Activated CD8-positive, alpha-beta T cell treated with anti-CD3 and anti-CD28 coated beads, Interleukin-2, amount 10 ng/mL, durations not matched to agents 7 days and 5 days (primary cell): ENCODE results near the gene STEAP3. TPM values are rescaled to one million over a fixed set of nuclear protein-coding genes. Genes with fewer than 3 reads are reported as not detected.

Experiments used
- ATAC-seq: fragments of 150-1000 bp; cut with Tn5 transposase; one replicate; pipeline ENCODE4 v1.10.0; 2021; ENCODE audit warnings: moderate library complexity
- CTCF ChIA-PET: fragments of 350-600 bp; sonication (Branson Sonifier 250); formaldehyde crosslinking; loops from one replicate; lab custom pipeline; 2021; ENCODE audit warnings: antibody characterized with exemption; lab: Charles Lee
- POLR2A ChIA-PET: fragments of 350-600 bp; sonication (Branson Sonifier 250); formaldehyde crosslinking; loops from one replicate; lab custom pipeline; 2021; ENCODE audit warnings: antibody characterized with exemption; lab: Charles Lee
- DNase-seq: peaks from one replicate; pipeline ENCODE4 v3.0.0-alpha.2; 2020
- H3K27ac Mint-ChIP-seq: one replicate; pipeline ENCODE4 v1.8.0; 2021; ENCODE audit warnings: mild to moderate bottlenecking, mixed read lengths
- H3K27me3 Mint-ChIP-seq: one replicate; pipeline ENCODE4 v1.8.0; 2021; ENCODE audit warnings: low read depth, mixed read lengths
- H3K36me3 Mint-ChIP-seq: one replicate; pipeline ENCODE4 v1.8.0; 2021; ENCODE audit warnings: low read depth, mixed read lengths
- H3K4me1 Mint-ChIP-seq: one replicate; pipeline ENCODE4 v1.8.0; 2021; ENCODE audit warnings: low read depth, mixed read lengths
- H3K4me3 Mint-ChIP-seq: one replicate; pipeline ENCODE4 v1.8.0; 2021; ENCODE audit warnings: mild to moderate bottlenecking, mixed read lengths
- H3K9me3 Mint-ChIP-seq: one replicate; pipeline ENCODE4 v1.8.0; 2022; ENCODE audit warnings: mixed read lengths; ENCODE audit not compliant: insufficient read depth
- total RNA-seq, 2 experiments: library from RNA; stranded (reverse); gene quantifications; one replicate each; pipeline ENCODE4 v1.2.3, GENCODE V29; 2021

The STEAP3 gene
- total RNA-seq = under 1 TPM; 0.13 TPM

GRCh38 chr2:119223521-119224390, at the start of gene STEAP3:
Gene STEAP3, plus strand, starts transcription at chr2:119223834. Its CDS starts 7,179 bp downstream, at chr2:119231013.
- Mint-ChIP-seq H3K27me3 (peaks cover 32% of the 10 kb centered on the region), H3K36me3 (no peaks in the 10 kb centered on the region), H3K9me3 (no peaks in the 10 kb centered on the region), H3K27ac (no peak within 1 kb of the TSS), H3K4me1 (no peaks in the 10 kb centered on the region), H3K4me3 (peak within 1 kb of the TSS; percentile 22)
- DNase-seq (peak; percentile 21), ATAC-seq (peak; percentile 74)
- ChIA-PET POLR2A (interaction anchor here (0.6 kb wide), 1 partner anchor 11 kb away, joined by 3 read pairs; no protein-coding TSS in a partner anchor), CTCF (no interaction called here)

- Mint-ChIP-seq H3K9me3 (no peaks in the 10 kb centered on the region), H3K4me3 (no peak overlapping the region), H3K36me3 (no peaks in the 10 kb centered on the region), H3K27me3 (no peaks in the 10 kb centered on the region), H3K27ac (no peak overlapping the region), H3K4me1 (no peaks in the 10 kb centered on the region)
- CTCF ChIA-PET = interaction anchor here (1.4 to 4.7 kb wide), 2 partner anchors 11 to 292 kb away, joined by 7 to 46 read pairs; no protein-coding TSS in a partner anchor
- DNase-seq = peak; percentile 63
- ATAC-seq = peak; percentile 68
- POLR2A ChIA-PET = no interaction called here
Observed at GRCh38 chr2:119174216-119174992, 49.2 kb upstream of the STEAP3 start.

DNA sequence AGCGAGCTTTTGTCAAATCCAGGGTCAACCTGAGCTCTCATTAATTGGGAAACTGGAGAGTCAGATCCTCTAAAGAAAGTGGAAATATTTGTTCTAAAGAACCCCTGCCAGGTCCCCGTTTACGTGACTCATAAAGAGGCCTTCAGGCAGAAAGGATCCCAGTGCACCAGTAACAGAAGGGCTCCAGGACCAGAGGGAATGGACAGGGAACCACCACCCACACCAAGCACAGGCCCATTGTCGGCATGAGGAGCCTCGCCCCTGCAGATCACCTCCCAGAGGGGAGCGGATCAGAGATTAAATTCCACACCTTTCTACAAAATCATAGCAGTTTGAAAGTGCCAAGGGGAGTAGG, 48.7 kb upstream of the STEAP3 start:
- Mint-ChIP-seq H3K27me3 (no peaks in the 10 kb centered on the region), H3K27ac (no peak overlapping the region), H3K4me1 (no peaks in the 10 kb centered on the region), H3K36me3 (no peaks in the 10 kb centered on the region), H3K4me3 (no peak overlapping the region), H3K9me3 (no peaks in the 10 kb centered on the region)
- ATAC-seq (no peak), DNase-seq (no peak)
- POLR2A ChIA-PET = no interaction called here
- CTCF ChIA-PET = interaction anchor here (1.4 to 4.7 kb wide), 2 partner anchors 10 to 292 kb away, joined by 7 to 46 read pairs; no protein-coding TSS in a partner anchor

DNA sequence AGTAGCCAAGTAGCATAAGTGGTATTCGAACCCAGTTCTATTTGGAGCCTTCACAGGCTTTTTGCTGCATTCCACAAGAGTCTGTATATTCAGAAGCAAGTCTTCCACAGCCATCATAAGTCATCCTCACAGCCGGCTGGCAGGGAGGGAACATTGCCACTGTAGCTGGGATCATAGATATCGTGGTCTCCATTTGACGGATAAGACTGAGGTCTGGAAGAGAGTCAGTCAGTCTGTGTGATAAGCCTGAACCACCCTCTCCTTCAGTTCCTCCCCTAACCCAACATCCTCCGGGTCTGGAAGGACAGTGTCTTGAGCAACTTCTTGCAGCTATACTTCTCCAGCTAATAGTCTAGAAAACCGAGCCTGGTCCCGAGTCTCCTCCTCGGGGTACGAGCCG, 48.1 kb upstream of the STEAP3 start:
- ChIA-PET CTCF (interaction anchor here (1.4 to 4.7 kb wide), 2 partner anchors 10 to 293 kb away, joined by 7 to 46 read pairs; no protein-coding TSS in a partner anchor), POLR2A (no interaction called here)
- DNase-seq (no peak), ATAC-seq (no peak)
- Mint-ChIP-seq H3K4me3 (no peak overlapping the region), H3K4me1 (no peaks in the 10 kb centered on the region), H3K36me3 (no peaks in the 10 kb centered on the region), H3K27me3 (no peaks in the 10 kb centered on the region), H3K9me3 (no peaks in the 10 kb centered on the region), H3K27ac (no peak overlapping the region)

DNA sequence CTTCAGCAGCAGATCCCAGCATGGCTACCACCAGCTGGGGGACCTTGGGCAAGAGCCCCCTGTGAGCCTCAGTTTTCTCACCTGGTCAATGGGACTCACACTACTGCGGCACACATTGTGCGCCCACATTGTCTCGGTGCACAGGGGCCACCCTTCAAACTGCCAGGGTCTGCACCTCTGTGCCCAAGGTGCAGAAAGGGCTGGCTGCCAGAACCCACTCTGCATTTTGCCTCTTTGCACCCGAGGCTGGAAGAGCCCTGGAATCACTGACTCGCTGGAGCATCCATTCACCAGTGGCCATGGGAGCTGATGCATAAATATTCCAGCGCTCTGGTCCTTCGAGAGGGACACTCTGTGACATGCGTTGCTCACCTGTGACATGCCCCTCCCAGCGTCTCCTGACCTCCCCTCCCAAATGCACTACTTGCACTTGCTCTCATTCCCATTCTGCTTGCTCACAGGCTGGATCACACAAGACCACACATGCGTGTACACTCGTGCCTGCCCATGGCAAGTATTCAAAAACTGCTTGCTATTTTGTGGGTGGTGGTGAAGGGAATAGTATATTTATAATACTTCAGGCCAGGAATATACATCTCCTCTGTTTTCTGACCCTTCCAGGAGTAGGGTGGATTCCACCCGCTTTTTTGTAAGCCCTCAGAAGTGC, 46.3 kb upstream of the STEAP3 start:
- ChIA-PET POLR2A (no interaction called here), CTCF (no interaction called here)
- ATAC-seq = no peak
- Mint-ChIP-seq H3K4me3 (no peak overlapping the region), H3K27ac (no peak overlapping the region), H3K9me3 (no peaks in the 10 kb centered on the region), H3K4me1 (no peaks in the 10 kb centered on the region), H3K36me3 (no peaks in the 10 kb centered on the region), H3K27me3 (no peaks in the 10 kb centered on the region)
- no peak for DNase-seq

DNA sequence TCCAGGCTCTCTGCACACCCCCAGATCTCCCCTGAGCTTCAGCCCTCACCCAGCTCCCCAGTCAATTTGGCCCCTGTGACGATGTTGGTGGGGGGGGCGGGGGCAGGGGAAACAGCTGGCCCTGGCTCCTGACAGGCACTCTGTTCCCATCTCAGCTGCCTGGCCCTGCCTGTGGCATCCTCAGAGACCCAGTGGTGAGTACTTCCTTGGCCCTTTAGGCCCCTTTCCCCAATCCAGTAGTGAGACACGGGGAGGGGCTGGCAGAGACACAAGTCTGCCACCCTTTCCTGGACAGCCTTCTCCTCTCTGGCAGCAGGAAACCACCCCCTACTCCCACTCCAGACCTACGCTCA, 45.8 kb upstream of the STEAP3 start:
- Mint-ChIP-seq H3K27ac (no peak overlapping the region), H3K27me3 (no peaks in the 10 kb centered on the region), H3K4me3 (no peak overlapping the region), H3K9me3 (no peaks in the 10 kb centered on the region), H3K36me3 (no peaks in the 10 kb centered on the region), H3K4me1 (no peaks in the 10 kb centered on the region)
- DNase-seq (no peak), ATAC-seq (no peak)
- ChIA-PET POLR2A (no interaction called here), CTCF (no interaction called here)

DNA sequence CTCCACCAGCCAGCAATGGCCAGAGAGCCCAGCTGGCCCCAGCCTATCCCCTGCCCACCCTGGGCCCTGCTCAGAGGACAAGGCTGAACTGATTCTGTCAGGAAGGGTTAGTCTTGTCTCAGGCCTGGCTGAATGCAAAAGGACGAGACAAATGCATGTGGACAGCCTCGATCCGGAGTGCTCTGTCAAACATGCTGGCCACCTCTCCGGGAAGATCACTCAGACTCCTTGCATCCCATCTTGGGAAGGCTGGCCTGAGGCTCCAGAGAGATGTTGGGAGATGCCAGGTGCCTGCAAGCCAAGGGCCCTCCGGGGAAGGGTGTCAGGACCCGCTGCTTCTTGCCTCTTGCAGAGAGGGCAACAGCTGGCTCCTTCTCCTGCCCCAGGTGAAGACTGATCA, 44.9 kb upstream of the STEAP3 start:
- ATAC-seq (no peak), DNase-seq (no peak)
- H3K36me3 Mint-ChIP-seq = no peaks in the 10 kb centered on the region
- H3K4me1 Mint-ChIP-seq = no peaks in the 10 kb centered on the region
- ChIA-PET CTCF (interaction anchor here (1.2 kb wide), 1 partner anchor 297 kb away, joined by 3 read pairs; no protein-coding TSS in a partner anchor), POLR2A (no interaction called here)
- no peak overlapping the region for H3K27ac Mint-ChIP-seq
- H3K27me3 Mint-ChIP-seq = no peaks in the 10 kb centered on the region
- no peaks in the 10 kb centered on the region for H3K9me3 Mint-ChIP-seq
- no peak overlapping the region for H3K4me3 Mint-ChIP-seq

DNA sequence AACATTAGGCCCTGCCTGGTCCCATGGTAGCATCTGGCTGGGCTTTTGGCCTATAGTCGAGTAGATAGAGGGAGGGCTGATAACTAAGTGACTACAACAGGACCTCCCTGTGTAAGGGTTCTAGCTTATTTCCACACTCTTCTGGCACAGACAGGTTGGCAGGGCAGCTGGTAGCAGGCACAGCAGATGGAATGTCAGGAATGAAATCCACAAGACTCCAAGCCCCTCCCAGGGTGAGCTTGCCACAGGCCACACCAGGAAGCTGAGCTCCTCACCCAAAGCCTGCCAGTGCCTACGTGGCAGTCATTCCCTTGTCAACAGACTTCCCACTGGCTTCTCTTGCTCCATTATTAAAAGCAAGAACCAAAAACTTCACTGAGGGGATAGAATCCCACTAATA, 44.4 kb upstream of the STEAP3 start:
- Mint-ChIP-seq H3K4me3 (no peak overlapping the region), H3K4me1 (no peaks in the 10 kb centered on the region), H3K9me3 (no peaks in the 10 kb centered on the region), H3K27ac (no peak overlapping the region), H3K36me3 (no peaks in the 10 kb centered on the region), H3K27me3 (no peaks in the 10 kb centered on the region)
- ATAC-seq (no peak), DNase-seq (no peak)
- CTCF ChIA-PET = interaction anchor here (1.2 kb wide), 1 partner anchor 297 kb away, joined by 3 read pairs; no protein-coding TSS in a partner anchor
- POLR2A ChIA-PET = no interaction called here

- Mint-ChIP-seq H3K27me3 (no peaks in the 10 kb centered on the region), H3K27ac (no peak overlapping the region), H3K9me3 (no peaks in the 10 kb centered on the region), H3K36me3 (no peaks in the 10 kb centered on the region), H3K4me3 (no peak overlapping the region), H3K4me1 (no peaks in the 10 kb centered on the region)
- ChIA-PET POLR2A (no interaction called here), CTCF (interaction anchor here (1.2 kb wide), 1 partner anchor 298 kb away, joined by 3 read pairs; no protein-coding TSS in a partner anchor)
- DNase-seq (no peak), ATAC-seq (no peak)
Observed at GRCh38 chr2:119179991-119180390, 43.6 kb upstream of the STEAP3 start.

DNA sequence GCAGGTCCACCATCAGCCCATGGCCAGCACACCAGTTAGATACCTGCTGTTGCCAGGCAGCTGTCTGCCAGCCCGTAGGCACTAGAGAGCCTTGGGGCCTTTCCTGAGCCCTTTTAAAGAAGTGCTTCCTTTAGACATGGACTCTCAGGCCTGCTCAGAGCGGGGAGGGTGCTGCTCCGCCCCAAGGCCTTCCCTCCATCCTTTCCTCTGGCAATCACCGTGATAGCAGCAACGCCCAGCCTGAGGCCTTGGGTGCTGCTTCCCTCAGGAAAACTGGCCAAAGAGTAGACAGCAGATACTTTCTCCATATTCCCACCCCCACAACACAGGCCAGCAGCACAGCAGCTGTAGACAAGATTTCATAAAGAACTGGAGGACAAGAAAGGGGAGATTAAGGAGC, 42.7 kb upstream of the STEAP3 start:
- ChIA-PET POLR2A (no interaction called here), CTCF (no interaction called here)
- no peak overlapping the region for H3K4me3 Mint-ChIP-seq
- no peaks in the 10 kb centered on the region for H3K4me1 Mint-ChIP-seq
- DNase-seq (no peak), ATAC-seq (no peak)
- H3K9me3 Mint-ChIP-seq = no peaks in the 10 kb centered on the region
- no peaks in the 10 kb centered on the region for H3K27me3 Mint-ChIP-seq
- H3K36me3 Mint-ChIP-seq = no peaks in the 10 kb centered on the region
- no peak overlapping the region for H3K27ac Mint-ChIP-seq

- Mint-ChIP-seq H3K27ac (no peak overlapping the region), H3K4me3 (no peak overlapping the region), H3K4me1 (no peaks in the 10 kb centered on the region), H3K36me3 (no peaks in the 10 kb centered on the region), H3K27me3 (no peaks in the 10 kb centered on the region), H3K9me3 (no peaks in the 10 kb centered on the region)
- CTCF ChIA-PET = no interaction called here
- ATAC-seq (no peak), DNase-seq (no peak)
- POLR2A ChIA-PET = no interaction called here
Observed at GRCh38 chr2:119181391-119181790, 42.2 kb upstream of the STEAP3 start.
